Hematopoietic multipotent progenitor cell (in vitro differentiated cells): Measurements from ENCODE around the gene PPP2R2C. TPM values are rescaled to one million over a fixed set of nuclear protein-coding genes. Genes with fewer than 3 reads are reported as not detected.

ENCODE experiments used
- DNase-seq, 3 donors: peaks; one replicate each; pipeline ENCODE4 v3.0.0-alpha.2; 2011 to 2015; ENCODE audit warnings: low read depth in 2 of 3, low spot score in 2 of 3
- total RNA-seq: library from RNA; depleted of rRNA; stranded (reverse); fragments of >200 nt; gene quantifications from one replicate; pipeline ENCODE4 v1.2.3, GENCODE V29; 2012

The PPP2R2C gene
- total RNA-seq, 1 donor, result under 0.01 TPM

- DNase-seq, result no peak
Observed at GRCh38 chr4:6294705-6295421, 177.6 kb downstream of the PPP2R2C start.

GRCh38 chr4:6293661-6294060 lies 178.8 kb downstream of the PPP2R2C start:
- DNase-seq, result no peak

- DNase-seq, result no peak
Observed at GRCh38 chr4:6293097-6293445, 179.3 kb downstream of the PPP2R2C start.

- DNase-seq, result no peak
Observed at GRCh38 chr4:6292376-6293096, 179.9 kb downstream of the PPP2R2C start.

GRCh38 chr4:6291784-6292297 lies 180.6 kb downstream of the PPP2R2C start:
- DNase-seq, result no peak

GRCh38 chr4:6290769-6291547 lies 181.5 kb downstream of the PPP2R2C start:
- DNase-seq, result no peak

GRCh38 chr4:6290256-6290655 lies 182.2 kb downstream of the PPP2R2C start:
- no peak for DNase-seq

GRCh38 chr4:6288871-6289270 lies 183.5 kb downstream of the PPP2R2C start:
- no peak for DNase-seq

GRCh38 chr4:6288342-6288741 lies 184.1 kb downstream of the PPP2R2C start:
- DNase-seq, result no peak

GRCh38 chr4:6287017-6287788 lies 185.2 kb downstream of the PPP2R2C start:
- DNase-seq, result no peak

- DNase-seq, result no peak
Observed at GRCh38 chr4:6283282-6283681, 189.1 kb downstream of the PPP2R2C start.

- no peak for DNase-seq
Observed at GRCh38 chr4:6282314-6282771, 190.1 kb downstream of the PPP2R2C start.

- DNase-seq, result peak in 1 of 3 donors; percentile 49
Observed at GRCh38 chr4:6281436-6282313, 190.7 kb downstream of the PPP2R2C start.

- DNase-seq, result no peak
Observed at GRCh38 chr4:6280365-6280996, 191.9 kb downstream of the PPP2R2C start.

GRCh38 chr4:6279582-6280289 lies 192.7 kb downstream of the PPP2R2C start:
- no peak for DNase-seq

GRCh38 chr4:6278801-6279197 lies 193.6 kb downstream of the PPP2R2C start:
- DNase-seq, result peak in 2 of 3 donors; percentile 92 to 97

GRCh38 chr4:6277935-6278800 lies 194.2 kb downstream of the PPP2R2C start:
- no peak for DNase-seq
